H9 (cell line): ENCODE measurements around the gene MYO1E. TPM values are rescaled to one million over a fixed set of nuclear protein-coding genes. Genes with fewer than 3 reads are reported as not detected.

ENCODE experiments used
- DNase-seq: peaks from one replicate; pipeline ENCODE4 v3.0.0-alpha.2; 2017
- H2AFZ ChIP-seq: one replicate; pipeline ENCODE4 v1.6.1; 2013; ENCODE audit warnings: mild to moderate bottlenecking, low read length, control low read depth, moderate library complexity
- H2AK5ac ChIP-seq: 2 replicates; pipeline ENCODE4 v1.6.1; 2013; ENCODE audit warnings: low read length, control low read depth, mixed read lengths; ENCODE audit not compliant: insufficient read length
- H2BK120ac ChIP-seq: one replicate; pipeline ENCODE4 v1.6.1; 2013; ENCODE audit warnings: low read depth, mild to moderate bottlenecking, low read length, control low read depth, inconsistent platforms; ENCODE audit not compliant: poor library complexity, severe bottlenecking
- H2BK12ac ChIP-seq: 2 replicates; pipeline ENCODE4 v1.6.1; 2013; ENCODE audit warnings: low read length, control low read depth, mixed read lengths, low read depth; ENCODE audit not compliant: insufficient read length
- H2BK15ac ChIP-seq: 2 replicates; pipeline ENCODE4 v1.6.1; 2013; ENCODE audit warnings: low read depth, low read length, control low read depth
- H2BK20ac ChIP-seq: one replicate; pipeline ENCODE4 v1.6.1; 2013; ENCODE audit warnings: low read depth, mild to moderate bottlenecking, low read length, control low read depth, inconsistent platforms; ENCODE audit not compliant: poor library complexity, severe bottlenecking
- H2BK5ac ChIP-seq: 2 replicates; pipeline ENCODE4 v1.6.1; 2013; ENCODE audit warnings: low read length, control low read depth, mixed read lengths; ENCODE audit not compliant: insufficient read length
- H3K14ac ChIP-seq: 2 replicates; pipeline ENCODE4 v1.6.1; 2013; ENCODE audit warnings: low read length, control low read depth; ENCODE audit not compliant: insufficient read depth
- H3K18ac ChIP-seq: 2 replicates; pipeline ENCODE4 v1.6.1; 2013; ENCODE audit warnings: low read depth, mild to moderate bottlenecking, mixed read lengths, low read length, control low read depth; ENCODE audit not compliant: insufficient read length
- H3K23ac ChIP-seq: 2 replicates; pipeline ENCODE4 v1.6.1; 2013; ENCODE audit warnings: low read length, control low read depth, mixed read lengths, low read depth; ENCODE audit not compliant: insufficient read length
- H3K23me2 ChIP-seq: 2 replicates; pipeline ENCODE4 v1.6.1; 2013; ENCODE audit warnings: low read depth, mild to moderate bottlenecking, mixed read lengths, low read length, control low read depth; ENCODE audit not compliant: insufficient read length, poor library complexity, severe bottlenecking
- H3K27ac ChIP-seq: 2 replicates; pipeline ENCODE4 v1.5.1; 2013; ENCODE audit warnings: low read length, control low read depth, mixed read lengths, low read depth; ENCODE audit not compliant: insufficient read length
- H3K27me3 ChIP-seq: 2 replicates; pipeline ENCODE4 v1.6.1; 2013; ENCODE audit warnings: low read length, control low read depth, inconsistent platforms; ENCODE audit not compliant: insufficient read depth
- H3K4ac ChIP-seq: 2 replicates; pipeline ENCODE4 v1.6.1; 2013; ENCODE audit warnings: low read depth, mild to moderate bottlenecking, control low read depth, inconsistent platforms, low read length, moderate library complexity
- H3K4me1 ChIP-seq: 2 replicates; pipeline ENCODE4 v1.6.1; 2013; ENCODE audit warnings: low read length, control low read depth, inconsistent platforms; ENCODE audit not compliant: insufficient read depth
- H3K4me2 ChIP-seq: 2 replicates; pipeline ENCODE4 v1.6.1; 2013; ENCODE audit warnings: low read length, control low read depth, mixed read lengths; ENCODE audit not compliant: insufficient read length, insufficient read depth
- H3K56ac ChIP-seq: 2 replicates; pipeline ENCODE4 v1.6.1; 2013; ENCODE audit warnings: low read depth, mild to moderate bottlenecking, mixed read lengths, low read length, control low read depth; ENCODE audit not compliant: insufficient read length
- H3K79me1 ChIP-seq: 2 replicates; pipeline ENCODE4 v1.6.1; 2013; ENCODE audit warnings: low read depth, mild to moderate bottlenecking, moderate library complexity, low read length, control low read depth, inconsistent platforms; ENCODE audit not compliant: insufficient read depth, poor library complexity, severe bottlenecking
- H3K79me2 ChIP-seq: 2 replicates; pipeline ENCODE4 v1.6.1; 2013; ENCODE audit warnings: low read length, control low read depth, inconsistent platforms; ENCODE audit not compliant: insufficient read depth
- H3K9ac ChIP-seq: 2 replicates; pipeline ENCODE4 v1.6.1; 2013; ENCODE audit warnings: low read length, control low read depth, mixed read lengths; ENCODE audit not compliant: insufficient read length; ENCODE audit errors: extremely low read depth
- H3K9me3 ChIP-seq: one replicate; pipeline ENCODE4 v1.6.1; 2013; ENCODE audit warnings: low read depth, low read length, inconsistent platforms; ENCODE audit not compliant: control insufficient read depth
- H3T11ph ChIP-seq: one replicate; pipeline ENCODE4 v1.6.1; 2013; ENCODE audit warnings: mild to moderate bottlenecking, low read length, control low read depth, inconsistent platforms
- H4K20me1 ChIP-seq: one replicate; pipeline ENCODE4 v1.6.1; 2013; ENCODE audit not compliant: control insufficient read depth, insufficient read length, insufficient read depth
- H4K5ac ChIP-seq: 2 replicates; pipeline ENCODE4 v1.6.1; 2013; ENCODE audit warnings: low read depth, mild to moderate bottlenecking, mixed read lengths, low read length, control low read depth; ENCODE audit not compliant: insufficient read length
- H4K8ac ChIP-seq: replicated peaks from 2 replicates; pipeline ENCODE4 v1.6.1; 2013; ENCODE audit warnings: low read length, control low read depth, mixed read lengths, low read depth; ENCODE audit not compliant: insufficient read length
- H4K91ac ChIP-seq: 2 replicates; pipeline ENCODE4 v1.6.1; 2013; ENCODE audit warnings: low read depth, mild to moderate bottlenecking, moderate library complexity, mixed read lengths, low read length, control low read depth; ENCODE audit not compliant: insufficient read length
- H3K27ac Mint-ChIP-seq, 3 experiments: 2 replicates in 2 of 3; 3 replicates in 1 of 3; pipeline ENCODE4 v1.8.0; 2020 to 2021; ENCODE audit warnings: mixed read lengths in 3 of 3, mild to moderate bottlenecking in 1 of 3, moderate library complexity in 1 of 3
- H3K27me3 Mint-ChIP-seq: 2 replicates; pipeline ENCODE4 v1.8.0; 2021; ENCODE audit warnings: low read depth, mild to moderate bottlenecking, moderate library complexity, mixed read lengths
- H3K36me3 Mint-ChIP-seq, 3 experiments: 2 replicates in 2 of 3; 3 replicates in 1 of 3; pipeline ENCODE4 v1.8.0; 2020 to 2021; ENCODE audit warnings: low read depth in 3 of 3, mixed read lengths in 3 of 3; ENCODE audit not compliant: insufficient read depth in 1 of 3
- H3K4me1 Mint-ChIP-seq, 2 experiments: 2 replicates each; pipeline ENCODE4 v1.8.0; 2020; ENCODE audit warnings: mixed read lengths in 2 of 2
- H3K4me3 Mint-ChIP-seq, 2 experiments: 2 replicates in 1 of 2; 3 replicates in 1 of 2; pipeline ENCODE4 v1.8.0; 2020 to 2021; ENCODE audit warnings: mild to moderate bottlenecking in 2 of 2, mixed read lengths in 2 of 2, moderate library complexity in 1 of 2
- H3K9me3 Mint-ChIP-seq, 2 experiments: 2 replicates in 1 of 2; 3 replicates in 1 of 2; pipeline ENCODE4 v1.8.0; 2020; ENCODE audit warnings: mild to moderate bottlenecking in 2 of 2, mixed read lengths in 2 of 2, moderate library complexity in 1 of 2
- WGBS: extraction: QIAGEN DNeasy Blood & Tissue Kit; methylation state at CpG from one replicate; pipeline ENCODE4 v1.1.7; 2013; ENCODE audit warnings: missing lambda C conversion rate, low lambda C conversion rate, mixed read lengths; ENCODE audit not compliant: insufficient read length; ENCODE audit errors: extremely low coverage; 5-methylcytosine and 5-hydroxymethylcytosine counted together
- total RNA-seq: library from RNA; stranded (reverse); gene quantifications from 2 replicates; pipeline ENCODE4 v1.2.1, GENCODE V29; 2021
- TF ChIP-seq, protein P1 (sequence below): fragments of 200-600 bp; sonication (generic); conservative IDR thresholded peaks from 3 replicates; pipeline ENCODE4 v1.8.0; 2021; ENCODE audit warnings: antibody characterized with exemption, mild to moderate bottlenecking

The MYO1E gene
- total RNA-seq, 1 experiment from 2014 or later = 235 TPM

DNA sequence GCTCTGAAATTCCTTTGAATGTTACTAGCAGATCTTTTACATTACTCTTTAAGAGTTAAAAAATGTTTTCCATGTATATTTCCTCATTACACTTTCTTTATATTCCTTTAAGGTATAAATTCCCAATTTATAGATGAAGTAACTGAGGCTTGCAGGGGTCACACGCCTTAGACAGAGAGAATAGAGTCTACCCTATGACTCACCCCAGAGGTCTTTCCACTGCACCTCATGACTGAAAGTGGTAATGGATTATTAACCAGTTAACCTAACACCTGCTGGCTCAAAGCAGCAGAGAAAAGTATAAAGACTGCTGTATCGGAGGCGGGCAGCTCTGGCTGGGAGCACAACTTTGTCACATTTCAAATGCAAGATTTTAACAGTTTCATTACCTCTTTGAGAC, 128.3 kb downstream of the MYO1E start:
- no CpG with 5 or more reads among the region's 3 CpGs for WGBS
- Histone ChIP-seq H3K23me2 (no peaks in the 10 kb centered on the region), H3K9me3 (no peaks in the 10 kb centered on the region), H4K8ac (no peak overlapping the region), H3K18ac (no peak overlapping the region), H2BK5ac (no peak overlapping the region), H3K79me1 (no peaks in the 10 kb centered on the region), H4K91ac (no peak overlapping the region), H2AK5ac (no peak overlapping the region), H2BK15ac (no peak overlapping the region), H2BK12ac (no peak overlapping the region), H3K9ac (no peak overlapping the region), H4K5ac (no peak overlapping the region), H3K79me2 (no peaks in the 10 kb centered on the region), H3K27ac (no peak overlapping the region), H3K27me3 (no peaks in the 10 kb centered on the region), H2BK120ac (no peak overlapping the region), H3K56ac (no peak overlapping the region), H3K14ac (no peak overlapping the region), H3K4me2 (no peak overlapping the region), H2AFZ (no peak overlapping the region), H2BK20ac (no peak overlapping the region), H3T11ph (no peak overlapping the region), H3K4ac (no peak overlapping the region), H4K20me1 (no peaks in the 10 kb centered on the region), H3K4me1 (no peaks in the 10 kb centered on the region), H3K23ac (no peak overlapping the region)
- no peak for DNase-seq
- no peak overlapping the region for H3K4me3 Mint-ChIP-seq
- no peak overlapping the region; a peak in 2 of 7 replicates for H3K27ac Mint-ChIP-seq
- no peaks in the 10 kb centered on the region for H3K27me3 Mint-ChIP-seq
- H3K36me3 Mint-ChIP-seq = peaks cover 0 to 24% (median 10%) of the 10 kb centered on the region in 3 experiments; a peak in 4 of 7 replicates
- no peaks in the 10 kb centered on the region for H3K9me3 Mint-ChIP-seq
- peaks cover 5 to 11% of the 10 kb centered on the region in 2 experiments; a peak in 3 of 4 replicates for H3K4me1 Mint-ChIP-seq
- TF ChIP-seq, protein P1, sequence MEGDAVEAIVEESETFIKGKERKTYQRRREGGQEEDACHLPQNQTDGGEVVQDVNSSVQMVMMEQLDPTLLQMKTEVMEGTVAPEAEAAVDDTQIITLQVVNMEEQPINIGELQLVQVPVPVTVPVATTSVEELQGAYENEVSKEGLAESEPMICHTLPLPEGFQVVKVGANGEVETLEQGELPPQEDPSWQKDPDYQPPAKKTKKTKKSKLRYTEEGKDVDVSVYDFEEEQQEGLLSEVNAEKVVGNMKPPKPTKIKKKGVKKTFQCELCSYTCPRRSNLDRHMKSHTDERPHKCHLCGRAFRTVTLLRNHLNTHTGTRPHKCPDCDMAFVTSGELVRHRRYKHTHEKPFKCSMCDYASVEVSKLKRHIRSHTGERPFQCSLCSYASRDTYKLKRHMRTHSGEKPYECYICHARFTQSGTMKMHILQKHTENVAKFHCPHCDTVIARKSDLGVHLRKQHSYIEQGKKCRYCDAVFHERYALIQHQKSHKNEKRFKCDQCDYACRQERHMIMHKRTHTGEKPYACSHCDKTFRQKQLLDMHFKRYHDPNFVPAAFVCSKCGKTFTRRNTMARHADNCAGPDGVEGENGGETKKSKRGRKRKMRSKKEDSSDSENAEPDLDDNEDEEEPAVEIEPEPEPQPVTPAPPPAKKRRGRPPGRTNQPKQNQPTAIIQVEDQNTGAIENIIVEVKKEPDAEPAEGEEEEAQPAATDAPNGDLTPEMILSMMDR = no peak
